HepG2 (cell line): ENCODE results near the gene RECQL5. TPM values are rescaled to one million over a fixed set of nuclear protein-coding genes. Genes with fewer than 3 reads are reported as not detected.
A peak's percentile ranks its signal among the peaks of the same experiment; 100 is the strongest.

ENCODE experiments used
- NONO ChIP-seq, 2 experiments: fragments of 450-650 bp in 1 of 2; sonication (generic) in 1 of 2; formaldehyde crosslinking in 1 of 2; IDR thresholded peaks in 1 of 2; conservative IDR thresholded peaks in 1 of 2; 2 replicates each; pipeline versions ENCODE4 v1.6.1 to v1.8.0; 2017 to 2022; ENCODE audit warnings: mild to moderate bottlenecking in 1 of 2, missing genetic modification reagents in 1 of 2, moderate library complexity in 1 of 2
- PCBP1 ChIP-seq: fragments of 200-400 bp; formaldehyde crosslinking; IDR thresholded peaks from 2 replicates; pipeline ENCODE4 v1.6.1; 2017; ENCODE audit warnings: mild to moderate bottlenecking, low read depth, low read length, borderline replicate concordance
- RXRB ChIP-seq: IDR thresholded peaks from 2 replicates; pipeline ENCODE4 v1.6.1; 2016; ENCODE audit warnings: borderline replicate concordance, missing genetic modification reagents, missing compliant biosample characterization
- SALL2 ChIP-seq: sonication (generic); formaldehyde crosslinking; IDR thresholded peaks from 2 replicates; pipeline ENCODE4 v1.8.1; 2023; ENCODE audit warnings: mild to moderate bottlenecking, missing genetic modification reagents, inconsistent platforms
- ZFP36L1 ChIP-seq: sonication (generic); formaldehyde crosslinking; IDR thresholded peaks from 2 replicates; pipeline ENCODE4 v1.8.0; 2022; ENCODE audit warnings: mild to moderate bottlenecking, missing genetic modification reagents, moderate library complexity
- ZNF354B ChIP-seq: sonication (generic); formaldehyde crosslinking; IDR thresholded peaks from 2 replicates; pipeline ENCODE4 v1.8.0; 2022; ENCODE audit warnings: mild to moderate bottlenecking, missing genetic modification reagents
- ZNF883 ChIP-seq: sonication (generic); formaldehyde crosslinking; IDR thresholded peaks from 2 replicates; pipeline ENCODE4 v1.5.1; 2020; ENCODE audit warnings: mild to moderate bottlenecking, missing genetic modification reagents; ENCODE audit errors: not compliant biosample characterization
- polyA plus RNA-seq, 8 experiments: library from polyadenylated mRNA; depleted of rRNA in 3 of 8; stranded (reverse) in 7 of 8; unstranded in 1 of 8; fragments of >200 nt; fragmentation: Illumina TruSeq in 4 of 8; extraction: Trizol in 4 of 8; gene quantifications; 2 replicates each; pipeline versions ENCODE4 v1.2.1 to v1.2.3, GENCODE V29; 2011 to 2016; ENCODE audit warnings: low read depth in 4 of 8, missing spikeins in 1 of 8, mixed read lengths in 1 of 8; ENCODE audit not compliant: insufficient read depth in 1 of 8
- total RNA-seq, 5 experiments: library from RNA; depleted of rRNA; stranded (reverse); fragments of >200 nt; fragmentation: Illumina TruSeq; extraction: Trizol; gene quantifications; 2 replicates each; pipeline ENCODE4 v1.2.3, GENCODE V29; 2016; ENCODE audit warnings: low read depth in 1 of 5
- TF ChIP-seq, protein P1 (sequence below): sonication (generic); formaldehyde crosslinking; conservative IDR thresholded peaks from 2 replicates; pipeline ENCODE4 v1.8.0; 2022; ENCODE audit warnings: mild to moderate bottlenecking, moderate library complexity, missing genetic modification reagents
- TF ChIP-seq, protein P2 (sequence below): sonication (generic); formaldehyde crosslinking; IDR thresholded peaks from 2 replicates; pipeline ENCODE4 v1.5.0; 2020; ENCODE audit warnings: missing genetic modification reagents
- TF ChIP-seq, protein P3 (sequence below): sonication (generic); formaldehyde crosslinking; IDR thresholded peaks from 2 replicates; pipeline ENCODE4 v1.4.0; 2020; ENCODE audit warnings: missing genetic modification reagents
- TF ChIP-seq, protein P4 (sequence below): sonication (generic); IDR thresholded peaks from 2 replicates; pipeline ENCODE4 v1.6.1; 2016; ENCODE audit warnings: low read depth, borderline replicate concordance
- TF ChIP-seq, protein P5 (sequence below), 2 experiments: fragments of 450-650 bp in 1 of 2; sonication (generic) in 1 of 2; formaldehyde crosslinking in 1 of 2; IDR thresholded peaks; 2 replicates each; pipeline versions ENCODE4 v1.6.1 to v1.8.0; 2016 to 2022; ENCODE audit warnings: antibody characterized with exemption in 1 of 2, mild to moderate bottlenecking in 1 of 2, missing genetic modification reagents in 1 of 2

Gene RECQL5
- total and polyA plus RNA-seq, 2 of the 13 experiments (the other 11 are each of a cell fraction or from before 2014, with no cell fraction given): 27.7 to 32.0 TPM

DNA sequence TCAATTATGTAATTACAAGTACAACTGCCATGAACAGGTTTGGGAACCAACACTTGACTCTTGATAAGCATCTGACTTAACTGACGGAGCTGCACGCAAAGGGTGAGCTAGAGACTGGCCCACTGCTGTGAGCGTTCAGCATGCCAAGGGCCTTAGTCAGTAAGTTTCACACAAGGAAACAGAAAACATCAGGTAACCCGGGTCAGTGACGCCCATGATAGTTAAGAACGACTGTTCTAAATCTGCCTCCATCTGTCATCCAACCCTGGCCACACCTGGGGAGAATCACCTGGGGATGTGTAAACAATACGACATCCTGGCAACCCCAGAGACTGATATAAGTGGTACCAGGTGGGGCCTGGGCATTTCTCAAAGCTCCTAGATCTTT, 21.5 kb downstream of the RECQL5 start (continued):
- TF ChIP-seq, protein P1, sequence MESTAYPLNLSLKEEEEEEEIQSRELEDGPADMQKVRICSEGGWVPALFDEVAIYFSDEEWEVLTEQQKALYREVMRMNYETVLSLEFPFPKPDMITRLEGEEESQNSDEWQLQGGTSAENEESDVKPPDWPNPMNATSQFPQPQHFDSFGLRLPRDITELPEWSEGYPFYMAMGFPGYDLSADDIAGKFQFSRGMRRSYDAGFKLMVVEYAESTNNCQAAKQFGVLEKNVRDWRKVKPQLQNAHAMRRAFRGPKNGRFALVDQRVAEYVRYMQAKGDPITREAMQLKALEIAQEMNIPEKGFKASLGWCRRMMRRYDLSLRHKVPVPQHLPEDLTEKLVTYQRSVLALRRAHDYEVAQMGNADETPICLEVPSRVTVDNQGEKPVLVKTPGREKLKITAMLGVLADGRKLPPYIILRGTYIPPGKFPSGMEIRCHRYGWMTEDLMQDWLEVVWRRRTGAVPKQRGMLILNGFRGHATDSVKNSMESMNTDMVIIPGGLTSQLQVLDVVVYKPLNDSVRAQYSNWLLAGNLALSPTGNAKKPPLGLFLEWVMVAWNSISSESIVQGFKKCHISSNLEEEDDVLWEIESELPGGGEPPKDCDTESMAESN (CRISPR knock-in tag): no peak
- TF ChIP-seq ZNF883 (CRISPR knock-in tag): peak; percentile 6
- no peak for TF ChIP-seq NONO (IDR thresholded peaks at IDR 0.05)
- TF ChIP-seq NONO (CRISPR knock-in tag; conservative IDR thresholded peaks at IDR 0.05): 0 out of 2 replicates have a peak, but pooled peaks have one; percentile 12
- TF ChIP-seq, protein P2, sequence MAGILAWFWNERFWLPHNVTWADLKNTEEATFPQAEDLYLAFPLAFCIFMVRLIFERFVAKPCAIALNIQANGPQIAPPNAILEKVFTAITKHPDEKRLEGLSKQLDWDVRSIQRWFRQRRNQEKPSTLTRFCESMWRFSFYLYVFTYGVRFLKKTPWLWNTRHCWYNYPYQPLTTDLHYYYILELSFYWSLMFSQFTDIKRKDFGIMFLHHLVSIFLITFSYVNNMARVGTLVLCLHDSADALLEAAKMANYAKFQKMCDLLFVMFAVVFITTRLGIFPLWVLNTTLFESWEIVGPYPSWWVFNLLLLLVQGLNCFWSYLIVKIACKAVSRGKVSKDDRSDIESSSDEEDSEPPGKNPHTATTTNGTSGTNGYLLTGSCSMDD: no peak
- TF ChIP-seq, protein P3, sequence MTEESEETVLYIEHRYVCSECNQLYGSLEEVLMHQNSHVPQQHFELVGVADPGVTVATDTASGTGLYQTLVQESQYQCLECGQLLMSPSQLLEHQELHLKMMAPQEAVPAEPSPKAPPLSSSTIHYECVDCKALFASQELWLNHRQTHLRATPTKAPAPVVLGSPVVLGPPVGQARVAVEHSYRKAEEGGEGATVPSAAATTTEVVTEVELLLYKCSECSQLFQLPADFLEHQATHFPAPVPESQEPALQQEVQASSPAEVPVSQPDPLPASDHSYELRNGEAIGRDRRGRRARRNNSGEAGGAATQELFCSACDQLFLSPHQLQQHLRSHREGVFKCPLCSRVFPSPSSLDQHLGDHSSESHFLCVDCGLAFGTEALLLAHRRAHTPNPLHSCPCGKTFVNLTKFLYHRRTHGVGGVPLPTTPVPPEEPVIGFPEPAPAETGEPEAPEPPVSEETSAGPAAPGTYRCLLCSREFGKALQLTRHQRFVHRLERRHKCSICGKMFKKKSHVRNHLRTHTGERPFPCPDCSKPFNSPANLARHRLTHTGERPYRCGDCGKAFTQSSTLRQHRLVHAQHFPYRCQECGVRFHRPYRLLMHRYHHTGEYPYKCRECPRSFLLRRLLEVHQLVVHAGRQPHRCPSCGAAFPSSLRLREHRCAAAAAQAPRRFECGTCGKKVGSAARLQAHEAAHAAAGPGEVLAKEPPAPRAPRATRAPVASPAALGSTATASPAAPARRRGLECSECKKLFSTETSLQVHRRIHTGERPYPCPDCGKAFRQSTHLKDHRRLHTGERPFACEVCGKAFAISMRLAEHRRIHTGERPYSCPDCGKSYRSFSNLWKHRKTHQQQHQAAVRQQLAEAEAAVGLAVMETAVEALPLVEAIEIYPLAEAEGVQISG (CRISPR knock-in tag): no peak
- TF ChIP-seq SALL2 (CRISPR knock-in tag): no peak
- TF ChIP-seq RXRB: no peak
- TF ChIP-seq ZFP36L1: peak; percentile 38; the same call in 1 of the 2 replicates
- TF ChIP-seq ZNF354B (CRISPR knock-in tag): no peak
- TF ChIP-seq, protein P4, sequence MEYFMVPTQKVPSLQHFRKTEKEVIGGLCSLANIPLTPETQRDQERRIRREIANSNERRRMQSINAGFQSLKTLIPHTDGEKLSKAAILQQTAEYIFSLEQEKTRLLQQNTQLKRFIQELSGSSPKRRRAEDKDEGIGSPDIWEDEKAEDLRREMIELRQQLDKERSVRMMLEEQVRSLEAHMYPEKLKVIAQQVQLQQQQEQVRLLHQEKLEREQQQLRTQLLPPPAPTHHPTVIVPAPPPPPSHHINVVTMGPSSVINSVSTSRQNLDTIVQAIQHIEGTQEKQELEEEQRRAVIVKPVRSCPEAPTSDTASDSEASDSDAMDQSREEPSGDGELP: 0 out of 2 replicates have a peak, but pooled peaks have one; percentile 25
- TF ChIP-seq, protein P5, sequence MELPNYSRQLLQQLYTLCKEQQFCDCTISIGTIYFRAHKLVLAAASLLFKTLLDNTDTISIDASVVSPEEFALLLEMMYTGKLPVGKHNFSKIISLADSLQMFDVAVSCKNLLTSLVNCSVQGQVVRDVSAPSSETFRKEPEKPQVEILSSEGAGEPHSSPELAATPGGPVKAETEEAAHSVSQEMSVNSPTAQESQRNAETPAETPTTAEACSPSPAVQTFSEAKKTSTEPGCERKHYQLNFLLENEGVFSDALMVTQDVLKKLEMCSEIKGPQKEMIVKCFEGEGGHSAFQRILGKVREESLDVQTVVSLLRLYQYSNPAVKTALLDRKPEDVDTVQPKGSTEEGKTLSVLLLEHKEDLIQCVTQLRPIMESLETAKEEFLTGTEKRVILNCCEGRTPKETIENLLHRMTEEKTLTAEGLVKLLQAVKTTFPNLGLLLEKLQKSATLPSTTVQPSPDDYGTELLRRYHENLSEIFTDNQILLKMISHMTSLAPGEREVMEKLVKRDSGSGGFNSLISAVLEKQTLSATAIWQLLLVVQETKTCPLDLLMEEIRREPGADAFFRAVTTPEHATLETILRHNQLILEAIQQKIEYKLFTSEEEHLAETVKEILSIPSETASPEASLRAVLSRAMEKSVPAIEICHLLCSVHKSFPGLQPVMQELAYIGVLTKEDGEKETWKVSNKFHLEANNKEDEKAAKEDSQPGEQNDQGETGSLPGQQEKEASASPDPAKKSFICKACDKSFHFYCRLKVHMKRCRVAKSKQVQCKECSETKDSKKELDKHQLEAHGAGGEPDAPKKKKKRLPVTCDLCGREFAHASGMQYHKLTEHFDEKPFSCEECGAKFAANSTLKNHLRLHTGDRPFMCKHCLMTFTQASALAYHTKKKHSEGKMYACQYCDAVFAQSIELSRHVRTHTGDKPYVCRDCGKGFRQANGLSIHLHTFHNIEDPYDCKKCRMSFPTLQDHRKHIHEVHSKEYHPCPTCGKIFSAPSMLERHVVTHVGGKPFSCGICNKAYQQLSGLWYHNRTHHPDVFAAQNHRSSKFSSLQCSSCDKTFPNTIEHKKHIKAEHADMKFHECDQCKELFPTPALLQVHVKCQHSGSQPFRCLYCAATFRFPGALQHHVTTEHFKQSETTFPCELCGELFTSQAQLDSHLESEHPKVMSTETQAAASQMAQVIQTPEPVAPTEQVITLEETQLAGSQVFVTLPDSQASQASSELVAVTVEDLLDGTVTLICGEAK (IDR thresholded peaks at IDR 0.05): no peak
- TF ChIP-seq, protein P5 (CRISPR knock-in tag; IDR thresholded peaks at IDR 0.05): 0 out of 2 replicates have a peak, but pooled peaks have one; percentile 16
- TF ChIP-seq PCBP1: no peak
